HEK293 (cell line): ENCODE results near the gene EML4.

Source experiments
- PATZ1 ChIP-seq: fragments of 450-650 bp; formaldehyde crosslinking; IDR thresholded peaks from 2 replicates; pipeline ENCODE4 v1.5.1; 2016; ENCODE audit warnings: missing biosample characterization, missing genetic modification characterization
- PBX3 ChIP-seq: sonication (generic); formaldehyde crosslinking; IDR thresholded peaks from 2 replicates; pipeline ENCODE4 v1.8.1; 2022; ENCODE audit warnings: mild to moderate bottlenecking, moderate library complexity, missing genetic modification reagents
- PRDM10 ChIP-seq: fragments of 450-650 bp; formaldehyde crosslinking; IDR thresholded peaks from 2 replicates; pipeline ENCODE4 v1.5.1; 2016; ENCODE audit warnings: missing biosample characterization, missing genetic modification characterization
- REST ChIP-seq: fragments of 450-650 bp; formaldehyde crosslinking; IDR thresholded peaks from 2 replicates; pipeline ENCODE4 v1.5.1; 2016; ENCODE audit warnings: missing biosample characterization, missing genetic modification characterization
- ZNF114 ChIP-seq: fragments of 450-650 bp; formaldehyde crosslinking; IDR thresholded peaks from 2 replicates; pipeline ENCODE4 v1.5.0; 2017; ENCODE audit warnings: missing biosample characterization, missing genetic modification characterization

DNA sequence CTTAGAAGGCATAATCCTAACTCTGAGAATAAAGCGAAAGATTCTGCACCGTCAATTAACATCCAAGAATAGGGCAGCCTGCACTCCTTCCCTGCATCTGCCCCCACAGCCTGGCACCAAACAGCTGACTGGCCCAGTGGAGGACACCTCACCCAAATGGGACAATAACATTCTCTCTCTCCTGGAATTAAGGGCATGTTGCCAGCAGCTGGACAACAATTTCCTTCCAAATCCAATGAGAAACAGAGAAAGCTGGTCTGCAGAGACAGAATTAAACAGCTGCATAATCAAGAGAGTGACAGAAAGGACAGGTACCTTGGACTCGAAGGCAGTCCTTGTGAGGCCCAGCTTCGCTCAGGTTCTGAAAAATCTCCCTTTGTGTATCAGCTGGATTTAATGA, 176.8 kb downstream of the EML4 start:
- TF ChIP-seq PBX3 (no peak), REST (no peak), PATZ1 (no peak), ZNF114 (no peak), PRDM10 (no peak)
